Stimulated activated CD8-positive, alpha-beta memory T cell treated with anti-CD3 and anti-CD28 coated beads, Interleukin-4, amount 100 ng/mL, for 4 hours (primary cell): ENCODE data around the gene RUNX1.

Experiments
- DNase-seq, 2 donors: peaks; one replicate each; pipeline ENCODE4 v3.0.0-alpha.2; 2020; ENCODE audit warnings: low read depth in 2 of 2, low spot score in 1 of 2

The RUNX1 gene

DNA sequence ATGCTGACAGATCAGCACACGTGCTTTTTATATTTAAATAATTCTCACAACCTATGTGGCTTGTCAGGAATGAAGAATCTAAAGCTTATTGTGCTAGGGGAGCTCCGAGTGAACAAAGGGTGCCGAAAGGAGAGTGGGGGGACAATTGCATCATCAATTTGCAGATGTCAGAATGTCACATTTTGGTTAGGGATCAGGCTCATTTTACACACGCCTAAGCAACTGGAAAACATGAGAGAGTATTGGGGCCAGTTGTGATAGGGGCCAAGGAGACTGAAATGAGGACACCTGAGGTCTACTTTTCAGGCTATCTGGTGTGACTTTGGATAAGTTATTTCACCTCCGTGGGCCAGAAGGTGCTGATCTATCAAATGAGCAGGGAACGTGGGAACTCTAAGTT is 31.8 kb downstream of the RUNX1 start:
- DNase-seq, result no peak

DNA sequence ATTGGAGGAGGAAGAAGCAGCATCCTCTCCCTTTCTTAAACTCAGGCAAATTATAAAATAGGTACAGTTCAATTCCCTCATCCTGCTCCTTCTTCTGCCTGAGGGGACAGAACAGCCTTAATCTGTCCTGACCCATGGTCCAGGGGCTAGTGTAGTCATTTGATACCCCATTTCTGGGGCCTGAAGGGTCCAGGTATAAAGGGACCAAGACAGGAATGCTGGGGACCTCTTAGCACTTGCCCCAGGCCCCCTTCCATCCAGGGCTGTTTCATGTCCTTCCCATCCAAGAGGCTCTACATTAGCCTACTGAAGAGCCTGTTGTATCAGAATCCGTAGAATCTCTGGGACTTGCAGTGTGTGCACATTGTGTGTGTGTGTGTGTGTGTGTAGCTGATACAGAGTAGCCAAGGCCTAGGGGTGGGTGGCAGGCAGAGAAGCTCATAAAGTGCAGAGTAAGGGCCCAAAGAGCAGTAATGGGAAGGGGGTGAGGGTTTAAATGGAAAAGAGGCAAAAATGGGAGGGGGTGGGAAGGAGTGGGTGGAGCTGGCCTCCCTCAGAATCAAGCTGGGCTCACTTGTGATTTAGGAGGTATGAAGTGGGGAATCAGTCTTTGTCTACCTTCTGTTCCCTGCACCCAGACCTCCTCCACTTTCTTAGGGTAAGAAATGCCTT is 32.4 kb downstream of the RUNX1 start:
- DNase-seq, result no peak

DNA sequence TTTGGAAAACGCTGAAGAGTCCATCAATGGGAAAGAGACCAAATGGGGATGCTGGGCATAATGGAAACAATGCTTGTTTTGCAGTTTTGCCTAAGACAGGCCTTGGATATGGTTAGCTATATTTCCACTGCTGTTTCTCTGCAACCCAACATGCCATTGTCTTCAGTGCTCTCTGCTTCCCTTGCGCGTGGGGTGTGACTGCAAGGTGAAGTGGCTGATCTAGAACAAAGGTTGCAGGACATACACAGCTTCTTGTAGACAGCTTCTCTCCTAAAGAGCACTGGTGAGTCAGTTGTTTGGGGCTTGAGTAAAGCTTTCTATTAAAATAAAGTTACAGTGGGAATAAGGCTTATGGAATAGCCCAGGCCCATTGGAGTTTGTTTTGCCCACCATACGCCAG is 33.0 kb downstream of the RUNX1 start:
- no peak for DNase-seq

DNA sequence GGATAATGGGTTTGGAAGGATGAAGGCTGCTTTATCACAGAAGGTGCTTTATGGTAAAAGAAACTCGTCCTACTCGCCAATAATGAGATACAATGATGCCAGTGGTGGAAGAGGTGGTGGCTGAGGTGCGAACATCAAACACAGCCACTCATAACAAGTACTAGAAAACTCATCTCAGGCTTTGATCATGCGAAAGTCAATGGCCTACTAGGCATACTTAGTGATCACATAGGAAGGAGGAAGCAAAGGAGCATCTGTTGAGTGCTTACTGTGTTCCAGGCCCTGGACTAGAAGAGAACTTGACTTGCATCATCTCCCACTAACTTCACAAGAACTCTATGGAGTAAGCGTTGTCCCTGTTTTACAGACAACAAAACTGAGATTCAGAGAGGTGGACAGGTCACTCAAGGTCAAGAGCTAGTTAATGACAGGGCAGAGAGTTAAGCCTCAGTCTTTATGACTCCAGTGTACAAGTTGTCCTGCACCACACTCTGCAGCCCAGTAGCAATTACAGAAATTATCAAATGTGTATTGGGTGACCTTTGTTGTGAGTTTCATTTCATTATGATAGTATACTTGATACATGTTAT is 33.6 kb downstream of the RUNX1 start:
- DNase-seq, result no peak

DNA sequence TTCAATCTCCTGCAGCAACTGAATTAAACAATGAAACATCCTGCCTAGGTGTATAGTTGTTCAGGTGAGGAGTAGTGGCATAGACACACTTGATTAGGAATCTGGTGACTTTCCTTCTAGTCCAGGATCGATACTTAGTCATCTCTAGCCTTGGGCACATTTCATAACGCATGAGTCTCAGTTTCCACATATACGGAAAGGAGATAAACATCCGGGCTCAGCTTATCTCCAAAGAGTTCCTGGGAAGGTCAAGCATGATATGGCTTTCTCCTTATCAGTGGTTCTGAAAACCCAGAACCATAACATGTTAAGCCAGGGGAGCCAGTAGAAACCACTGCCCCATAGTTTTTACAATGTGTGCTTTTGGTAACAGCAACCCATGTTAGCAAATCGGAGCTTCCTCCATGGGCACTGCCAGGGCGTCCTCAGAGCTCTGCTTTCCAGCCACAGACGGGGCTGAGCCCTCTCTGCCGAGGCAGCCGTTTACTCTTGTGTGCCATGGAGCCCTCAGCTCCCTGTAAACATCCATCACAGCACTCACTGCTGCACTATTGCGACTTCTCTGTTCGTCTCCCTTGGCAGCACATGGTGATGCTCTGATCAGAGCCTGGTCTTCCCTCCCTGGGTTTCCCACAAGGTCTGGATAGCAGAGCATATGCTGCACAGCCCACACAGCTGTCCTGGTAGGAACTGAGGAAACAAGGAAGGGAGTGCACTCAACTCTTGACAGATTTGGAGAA is 34.6 kb downstream of the RUNX1 start:
- no peak for DNase-seq

DNA sequence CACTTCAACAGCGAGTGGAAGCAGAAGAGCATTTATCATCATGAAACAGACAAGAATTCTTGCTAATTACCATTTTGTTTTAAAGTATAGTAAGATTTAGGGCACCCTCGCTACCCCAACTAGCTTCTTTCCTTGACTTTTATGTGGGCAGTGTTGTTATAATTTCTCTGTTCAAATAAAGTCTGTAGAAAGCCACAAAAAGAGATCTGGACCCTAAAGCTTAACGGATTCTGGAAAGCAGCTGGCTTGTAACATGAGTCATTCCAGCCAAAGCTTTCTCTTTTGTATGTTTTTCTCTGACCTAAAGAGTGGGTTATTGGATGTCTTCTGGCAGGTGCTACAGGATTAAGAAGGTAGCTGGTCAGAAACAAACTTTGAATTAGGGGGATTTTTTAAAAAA is 37.4 kb downstream of the RUNX1 start:
- no peak for DNase-seq

DNA sequence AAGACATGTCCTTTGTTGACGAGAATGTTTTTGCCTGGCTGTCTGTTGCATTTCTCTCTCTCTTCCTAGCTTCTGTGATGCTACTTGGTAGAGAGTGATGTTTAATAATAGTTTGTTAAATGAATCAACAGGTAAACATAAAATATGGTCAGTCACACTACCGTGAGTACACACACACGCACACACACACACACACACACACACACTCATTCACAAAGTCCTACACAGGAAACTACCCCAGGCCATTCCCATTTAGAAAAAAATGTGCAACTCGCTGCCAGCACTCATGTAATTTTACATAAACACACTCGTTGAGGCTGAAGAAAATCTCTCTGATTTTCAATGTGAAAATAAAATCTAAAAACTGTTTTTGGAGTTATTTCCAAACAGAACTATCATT is 38.7 kb downstream of the RUNX1 start:
- no peak for DNase-seq

DNA sequence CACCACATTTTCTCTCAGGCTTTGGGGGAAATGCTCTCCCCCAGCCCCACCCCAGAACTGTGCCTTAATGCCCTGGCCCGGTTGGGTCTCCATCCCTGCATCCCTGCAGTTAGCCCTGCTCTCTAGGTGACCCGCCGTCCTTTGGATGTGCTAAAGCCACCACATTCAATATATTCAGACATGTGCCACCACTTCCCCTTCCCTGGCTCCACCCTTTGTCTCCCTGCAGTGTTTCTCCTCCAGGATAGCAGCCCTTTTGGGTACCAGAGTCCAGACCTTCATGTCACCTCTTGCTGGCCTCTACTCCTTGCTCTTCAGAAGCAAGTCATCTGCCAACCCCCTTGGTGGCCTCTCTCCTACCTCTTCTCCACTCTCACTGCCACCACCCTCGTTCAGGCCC is 41.8 kb downstream of the RUNX1 start:
- no peak for DNase-seq

DNA sequence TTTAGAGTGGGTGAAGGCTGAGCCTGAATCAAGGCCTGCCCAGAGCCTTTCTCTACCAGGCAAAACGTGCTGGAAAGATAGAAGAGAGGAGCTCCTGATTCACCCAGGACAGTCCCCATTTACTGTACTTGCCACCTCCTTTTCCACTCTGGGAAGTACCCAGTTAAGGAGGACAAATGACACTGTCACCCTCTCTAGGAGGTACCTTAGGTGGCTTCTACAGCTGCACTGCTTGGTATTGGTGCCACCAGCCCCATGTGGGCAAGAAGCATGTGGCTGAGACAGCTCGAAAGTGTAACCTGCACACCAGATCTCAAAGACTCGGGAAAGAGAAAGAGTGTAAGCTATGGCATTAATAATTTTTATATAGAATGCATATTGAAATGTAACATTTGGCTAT is 42.3 kb downstream of the RUNX1 start:
- no peak for DNase-seq

DNA sequence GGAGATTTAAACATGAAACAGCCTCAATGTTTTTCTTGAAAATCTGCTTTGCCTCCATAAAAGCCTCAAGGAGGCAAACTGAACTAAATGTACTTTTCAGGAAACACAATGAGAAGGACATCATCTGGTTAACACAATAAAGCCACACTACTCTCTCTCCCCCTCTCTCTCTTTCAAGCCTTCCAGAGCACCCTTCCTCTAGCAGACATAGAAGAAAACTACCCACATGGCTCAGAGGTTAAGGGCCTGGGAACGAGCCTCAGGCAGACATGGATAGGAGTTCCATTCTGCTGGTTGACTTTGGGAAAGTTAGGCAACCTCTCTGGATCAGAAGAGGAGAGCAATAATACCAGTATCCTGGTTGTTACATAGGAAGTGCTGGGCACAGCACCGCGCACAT is 42.9 kb downstream of the RUNX1 start:
- no peak for DNase-seq

DNA sequence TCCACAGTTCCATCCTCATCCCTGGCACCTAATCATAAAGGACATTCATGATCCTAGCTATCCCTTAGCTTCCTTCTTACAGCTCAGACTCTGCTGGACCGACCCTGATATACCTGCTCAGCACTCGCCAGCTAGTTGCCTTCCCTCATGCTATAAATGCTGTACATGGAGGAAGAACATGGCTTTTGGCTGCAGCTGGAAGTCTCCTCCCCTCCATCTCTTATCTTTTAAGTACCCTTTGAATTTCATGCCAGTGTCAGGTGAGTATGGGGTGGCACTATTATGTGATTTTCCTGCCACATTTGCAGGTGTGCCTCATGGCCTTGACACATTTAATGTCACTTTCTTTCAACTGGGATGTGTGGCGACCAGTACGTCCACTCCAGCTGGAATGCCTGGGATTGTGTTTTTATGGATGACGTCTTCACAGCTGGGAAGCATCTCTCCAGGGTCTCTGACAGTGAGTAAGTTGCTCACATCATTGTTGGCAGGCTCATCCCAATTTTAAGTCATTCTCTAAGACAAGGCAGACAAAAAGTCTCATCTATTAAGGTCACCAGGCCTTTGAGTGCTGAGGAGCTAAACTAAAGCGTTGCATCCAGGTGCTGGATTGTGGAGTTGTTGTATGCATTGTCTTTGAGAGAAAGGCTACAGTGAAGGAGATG is 43.4 kb downstream of the RUNX1 start:
- DNase-seq, result no peak

DNA sequence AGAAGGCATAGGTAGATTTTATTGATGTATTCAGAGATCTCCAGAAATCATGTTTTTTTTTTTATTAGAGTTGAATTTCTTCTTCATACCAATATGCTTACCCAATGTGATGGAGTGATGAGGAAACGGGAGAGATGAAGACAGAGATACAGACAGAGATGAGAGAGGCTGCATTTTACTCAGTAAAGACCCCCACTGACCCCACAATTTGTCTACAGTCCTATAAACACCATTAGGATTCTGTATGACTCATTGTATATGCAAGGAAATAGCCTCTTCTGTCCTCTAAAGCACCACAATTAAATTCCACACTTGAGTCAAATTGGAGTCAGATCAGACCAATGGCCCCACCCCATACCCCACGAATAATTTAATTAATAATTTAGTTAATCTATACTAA is 44.0 kb downstream of the RUNX1 start:
- no peak for DNase-seq

DNA sequence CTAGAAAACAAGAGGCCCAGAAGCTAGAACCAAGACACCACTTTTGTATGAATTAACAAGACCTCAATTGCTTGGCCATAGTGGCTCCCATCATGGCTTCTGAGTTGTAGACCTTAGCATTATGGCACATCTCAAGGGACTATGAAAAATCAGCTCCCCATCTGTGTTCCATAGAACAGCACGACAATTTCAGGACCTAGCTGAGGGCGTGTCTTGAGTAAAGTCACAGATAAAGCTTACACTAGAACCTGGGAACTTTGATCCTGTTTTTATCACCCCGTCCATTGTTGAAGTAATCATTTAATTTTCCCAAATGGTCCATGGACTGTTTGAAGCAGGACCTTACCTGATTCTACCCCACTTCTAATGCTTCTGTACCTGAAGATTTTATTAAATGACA is 44.8 kb downstream of the RUNX1 start:
- DNase-seq, result no peak

DNA sequence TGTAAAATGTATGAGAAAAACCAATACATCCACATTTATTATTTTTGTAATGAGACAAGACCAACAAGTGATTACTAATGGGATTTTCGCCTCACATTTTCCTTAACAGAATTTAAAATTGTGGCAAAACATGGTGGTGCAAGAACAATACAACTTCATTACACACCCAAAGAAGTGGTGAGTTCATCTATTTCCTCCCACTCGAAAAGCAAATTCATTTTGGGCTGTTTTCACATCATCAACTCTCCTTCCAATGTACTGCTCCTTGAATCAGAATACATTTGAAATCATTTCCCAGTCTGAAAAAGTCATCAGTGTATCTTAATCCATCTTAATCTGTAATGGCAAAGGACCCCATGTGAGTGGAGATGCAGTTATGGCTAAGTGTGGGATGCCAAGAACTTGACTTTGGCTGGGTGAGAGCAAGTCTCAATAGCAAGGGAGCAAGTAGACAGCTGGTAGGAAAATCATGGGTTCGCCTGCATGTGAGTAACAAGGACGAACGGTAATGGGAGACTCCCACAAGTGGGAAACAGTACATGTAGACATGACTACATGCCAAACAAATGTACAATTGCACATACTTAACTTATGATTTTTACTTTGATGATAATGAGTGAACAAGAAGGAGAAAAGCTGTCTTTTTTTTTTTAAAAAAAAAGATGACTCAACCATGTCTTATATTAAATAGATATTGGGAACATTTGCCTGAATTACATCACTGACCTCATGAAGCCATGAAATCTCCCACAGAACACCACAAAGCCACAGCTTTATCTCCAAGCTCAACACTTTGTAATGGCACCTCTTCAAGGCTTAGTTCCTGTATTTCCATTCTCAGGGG is 46.0 kb downstream of the RUNX1 start:
- DNase-seq, result no peak

DNA sequence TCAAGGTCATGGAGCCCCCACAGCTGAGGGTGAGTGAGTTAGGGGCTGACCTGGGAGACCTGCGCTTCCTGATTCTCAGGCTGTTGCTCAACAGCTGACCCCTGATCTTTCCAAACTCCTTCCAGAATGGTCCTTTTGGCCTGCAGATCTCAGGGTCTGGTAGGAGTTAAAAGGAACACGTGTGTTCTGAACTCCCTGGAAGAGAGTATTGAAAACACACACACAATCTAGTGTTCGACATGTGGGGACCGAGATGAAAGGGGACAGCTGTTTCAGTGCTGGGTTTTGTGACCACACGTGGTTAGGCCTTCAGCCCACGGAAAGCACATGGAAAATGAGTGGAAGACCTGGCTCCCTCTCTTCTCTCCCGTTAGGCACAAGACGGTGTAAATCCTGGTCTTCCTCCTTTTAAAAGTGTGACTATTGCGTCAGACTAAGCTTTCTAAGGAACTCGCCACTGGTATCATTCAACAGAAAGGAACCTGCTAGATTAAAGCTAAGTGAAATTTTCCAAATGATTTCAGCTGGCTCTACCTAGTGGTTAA is 49.6 kb downstream of the RUNX1 start:
- DNase-seq, result no peak

DNA sequence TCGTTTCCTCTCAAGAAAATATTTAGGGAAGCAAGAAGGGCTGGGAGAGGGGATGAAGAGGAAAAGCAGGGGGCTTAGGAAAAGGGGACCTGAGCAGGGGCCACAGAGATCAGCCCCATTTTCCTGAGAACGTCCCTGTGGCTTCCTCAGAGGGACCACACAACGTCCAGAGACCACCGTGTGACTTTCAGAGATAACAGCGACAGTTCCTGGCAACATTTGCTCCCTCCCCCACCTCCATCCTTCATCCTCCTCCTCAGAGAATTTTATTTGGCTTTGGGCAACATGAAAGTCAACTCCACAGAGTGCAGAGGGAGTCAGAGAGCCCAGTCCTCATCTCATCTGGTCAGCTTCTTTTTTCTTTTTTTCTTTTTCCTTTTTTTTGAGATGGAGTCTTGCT is 50.9 kb downstream of the RUNX1 start:
- DNase-seq, result no peak

DNA sequence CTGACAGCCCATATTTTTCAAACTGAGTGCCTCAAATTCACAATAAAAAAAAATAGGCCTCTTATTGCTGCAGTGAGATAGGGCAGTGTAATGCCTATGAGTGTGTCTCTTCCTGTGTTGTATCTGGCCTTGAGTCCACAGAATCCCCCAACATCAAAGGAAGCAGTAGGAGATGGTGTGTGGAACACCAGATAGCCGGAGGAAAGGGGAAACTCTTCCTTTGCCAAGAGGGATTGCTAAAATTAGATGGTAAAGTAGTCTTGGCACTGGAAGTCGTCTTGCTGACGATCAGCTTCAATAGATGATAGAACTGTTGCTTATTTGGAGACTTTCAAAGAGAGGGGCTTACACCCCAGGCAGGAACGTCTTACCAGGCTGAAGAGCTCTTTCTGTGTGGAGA is 51.8 kb downstream of the RUNX1 start:
- no peak for DNase-seq

DNA sequence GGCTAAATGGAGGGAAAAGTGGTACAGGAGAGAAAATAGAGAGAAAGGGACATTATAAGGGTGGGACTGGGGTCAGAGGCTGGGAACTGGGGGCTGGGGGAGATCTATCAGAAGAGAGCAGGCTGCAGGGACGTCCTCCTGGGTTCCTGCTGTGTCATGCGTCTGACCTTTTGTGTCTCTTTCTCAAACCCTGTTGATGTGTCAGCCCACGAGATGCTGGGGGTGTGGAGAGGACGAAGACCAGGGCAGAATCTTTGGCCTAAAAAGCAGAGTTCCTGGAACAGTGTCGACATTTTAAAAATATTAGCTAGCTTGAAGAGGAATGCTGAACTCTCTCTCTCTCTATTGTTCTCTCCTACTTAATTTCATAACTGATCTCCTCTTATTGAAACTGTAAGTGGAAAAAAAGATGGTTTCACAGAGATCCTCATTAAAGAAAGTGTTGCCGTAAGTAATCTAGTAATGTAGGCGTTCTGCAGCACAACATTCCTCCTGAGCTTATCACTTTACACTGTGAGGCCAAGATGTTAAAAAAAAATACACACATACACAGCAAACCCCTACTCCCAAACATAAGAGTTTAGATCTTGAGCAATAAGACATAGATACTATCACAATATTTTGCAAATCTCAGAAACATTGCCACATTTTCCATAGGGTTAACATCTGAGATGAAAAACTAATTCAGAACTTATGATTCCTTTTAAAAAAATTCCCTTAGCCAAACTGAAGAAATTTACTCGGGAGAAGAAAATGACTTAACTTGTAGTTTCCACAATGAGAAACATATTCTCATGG is 52.6 kb downstream of the RUNX1 start:
- DNase-seq, result no peak

DNA sequence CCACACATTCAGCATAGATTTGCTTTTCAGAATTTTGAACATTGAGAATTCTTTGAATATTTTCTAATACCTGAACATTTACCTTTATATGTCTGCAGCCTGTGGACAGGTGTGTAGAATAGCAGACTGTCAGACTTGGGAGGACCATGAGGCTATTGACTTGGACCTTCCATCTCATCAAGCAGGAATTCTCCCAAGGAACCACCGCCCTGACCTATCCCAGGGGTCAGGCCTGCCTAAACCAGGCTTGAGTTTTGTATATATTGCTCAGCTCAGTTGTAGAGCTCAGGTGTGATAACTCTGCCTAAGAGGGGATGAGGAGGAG is 53.2 kb downstream of the RUNX1 start:
- DNase-seq, result no peak
